ENCODE measurements around the gene CALML4.

GRCh38 chr15:68177742-68178141 lies 27.4 kb downstream of the CALML4 start:
- no peak for TF ChIP-seq EZH2 (IDR thresholded peaks at IDR 0.05; ENCODE audit: insufficient read depth, poor library complexity, severe bottlenecking)
- TF ChIP-seq EZH2phosphoT487 (IDR thresholded peaks at IDR 0.05; ENCODE audit: insufficient read depth, low read depth): no peak

Measured in GM23248 (cell line).